ENCODE measurements around the gene CD44.

The CD44 gene

GRCh38 chr11:35274909-35275785 lies 136.2 kb downstream of the CD44 start:
- TF ChIP-seq RARB (CRISPR knock-in tag; IDR thresholded peaks at IDR 0.05) (no peak), TOX (CRISPR knock-in tag; IDR thresholded peaks at IDR 0.05; ENCODE audit: borderline replicate concordance) (no peak), ZNF565 (CRISPR knock-in tag; conservative IDR thresholded peaks at IDR 0.05; ENCODE audit: low read depth) (no peak), ZFP3 (CRISPR knock-in tag; IDR thresholded peaks at IDR 0.05) (no peak), TSHZ2 (CRISPR knock-in tag; IDR thresholded peaks at IDR 0.05) (no peak), PPARA (CRISPR knock-in tag; IDR thresholded peaks at IDR 0.05; ENCODE audit: borderline replicate concordance) (no peak), ZNF8 (CRISPR knock-in tag; IDR thresholded peaks at IDR 0.05) (no peak), CREB5 (CRISPR knock-in tag; IDR thresholded peaks at IDR 0.05; ENCODE audit: low read depth) (no peak), CSDC2 (CRISPR knock-in tag; IDR thresholded peaks at IDR 0.05) (no peak), GLIS3 (CRISPR knock-in tag; IDR thresholded peaks at IDR 0.05) (no peak), ESRRG (CRISPR knock-in tag; IDR thresholded peaks at IDR 0.05) (no peak), SNAI2 (CRISPR knock-in tag; IDR thresholded peaks at IDR 0.05) (no peak), BACH2 (CRISPR knock-in tag; IDR thresholded peaks at IDR 0.05; ENCODE audit: borderline replicate concordance) (no peak), ARNTL (CRISPR knock-in tag; IDR thresholded peaks at IDR 0.05; ENCODE audit: borderline replicate concordance, low read depth) (no peak), PATZ1 (CRISPR knock-in tag; IDR thresholded peaks at IDR 0.05; ENCODE audit: borderline replicate concordance) (no peak)
- TF ChIP-seq, protein P1, sequence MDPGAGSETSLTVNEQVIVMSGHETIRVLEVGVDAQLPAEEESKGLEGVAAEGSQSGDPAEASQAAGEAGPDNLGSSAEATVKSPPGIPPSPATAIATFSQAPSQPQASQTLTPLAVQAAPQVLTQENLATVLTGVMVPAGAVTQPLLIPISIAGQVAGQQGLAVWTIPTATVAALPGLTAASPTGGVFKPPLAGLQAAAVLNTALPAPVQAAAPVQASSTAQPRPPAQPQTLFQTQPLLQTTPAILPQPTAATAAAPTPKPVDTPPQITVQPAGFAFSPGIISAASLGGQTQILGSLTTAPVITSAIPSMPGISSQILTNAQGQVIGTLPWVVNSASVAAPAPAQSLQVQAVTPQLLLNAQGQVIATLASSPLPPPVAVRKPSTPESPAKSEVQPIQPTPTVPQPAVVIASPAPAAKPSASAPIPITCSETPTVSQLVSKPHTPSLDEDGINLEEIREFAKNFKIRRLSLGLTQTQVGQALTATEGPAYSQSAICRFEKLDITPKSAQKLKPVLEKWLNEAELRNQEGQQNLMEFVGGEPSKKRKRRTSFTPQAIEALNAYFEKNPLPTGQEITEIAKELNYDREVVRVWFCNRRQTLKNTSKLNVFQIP (CRISPR knock-in tag; IDR thresholded peaks at IDR 0.05; ENCODE audit: borderline replicate concordance, low read depth), result no peak
- peak; percentile 47; the same call in 2 of the 3 replicates for ATAC-seq

GRCh38 chr11:35275786-35276170 lies 136.8 kb downstream of the CD44 start:
- ATAC-seq, result peak; percentile 35; the same call in 2 of the 3 replicates
- TF ChIP-seq ISL1 (CRISPR knock-in tag; IDR thresholded peaks at IDR 0.05), result no peak
- no peak for TF ChIP-seq OSR1 (CRISPR knock-in tag; IDR thresholded peaks at IDR 0.05)
- TF ChIP-seq PATZ1 (CRISPR knock-in tag; IDR thresholded peaks at IDR 0.05; ENCODE audit: borderline replicate concordance), result no peak
- no peak for TF ChIP-seq GLIS3 (CRISPR knock-in tag; IDR thresholded peaks at IDR 0.05)

- ATAC-seq, result no peak
- TF ChIP-seq CSDC2 (CRISPR knock-in tag; IDR thresholded peaks at IDR 0.05), result no peak
Observed at GRCh38 chr11:35276396-35277145, 137.6 kb downstream of the CD44 start.
